Fibroblast of the aortic adventitia (primary cell): Measurements from ENCODE around the gene DCAF11. TPM values are rescaled to one million over a fixed set of nuclear protein-coding genes. Genes with fewer than 3 reads are reported as not detected.

Experiments
- DNase-seq: peaks from one replicate; pipeline ENCODE4 v3.0.0-alpha.2; 2010; ENCODE audit warnings: low read depth
- H3K4me3 ChIP-seq: 2 replicates; pipeline ENCODE4 v1.5.1; 2011; ENCODE audit warnings: low read depth, mild to moderate bottlenecking, control low read depth, low read length, moderate library complexity
- CTCF ChIP-seq: IDR thresholded peaks from 2 replicates; pipeline ENCODE4 v1.5.1; 2011; ENCODE audit warnings: mild to moderate bottlenecking, low read length, control low read depth, inconsistent platforms; ENCODE audit not compliant: insufficient read depth
- total RNA-seq: library from RNA; depleted of rRNA; stranded (reverse); fragments of >200 nt; gene quantifications from 2 replicates; pipeline ENCODE4 v1.2.3, GENCODE V29; 2012; ENCODE audit warnings: low replicate concordance

DCAF11 gene
- total RNA-seq, 1 donor = 44.6 TPM

- no peak for TF ChIP-seq CTCF
- no peak for DNase-seq
Measured at GRCh38 chr14:24079491-24080141, 35.0 kb upstream of the DCAF11 start.

GRCh38 chr14:24080142-24080530 is 34.4 kb upstream of the DCAF11 start:
- TF ChIP-seq CTCF = no peak
- no peak overlapping the region for H3K4me3 ChIP-seq
- DNase-seq = no peak

More at GRCh38 chr14:24079491-24080141, 35.0 kb upstream of the DCAF11 start:
- no peak overlapping the region for H3K4me3 ChIP-seq

GRCh38 chr14:24080888-24081738 is 33.5 kb upstream of the DCAF11 start:
- TF ChIP-seq CTCF = no peak
- peak; percentile 11 for DNase-seq
- peak overlapping the region; percentile 60 for H3K4me3 ChIP-seq

GRCh38 chr14:24081739-24082211 is 32.8 kb upstream of the DCAF11 start:
- H3K4me3 ChIP-seq = no peak overlapping the region
- TF ChIP-seq CTCF = no peak
- no peak for DNase-seq

GRCh38 chr14:24082411-24083080 is 32.0 kb upstream of the DCAF11 start:
- H3K4me3 ChIP-seq = no peak overlapping the region
- DNase-seq = no peak
- TF ChIP-seq CTCF = no peak

- H3K4me3 ChIP-seq = no peak overlapping the region
- DNase-seq = no peak
- no peak for TF ChIP-seq CTCF
Measured at GRCh38 chr14:24083462-24083861, 31.1 kb upstream of the DCAF11 start.
